GM12878 (cell line): Measurements from ENCODE around the gene PPP5C. TPM values are rescaled to one million over a fixed set of nuclear protein-coding genes. Genes with fewer than 3 reads are reported as not detected.
"Not testable (repeated sequence)": the region's sequence is repeated elsewhere in the genome, so short reads cannot be mapped to it uniquely, and the experiment has no call there.

Experiments used
- ATAC-seq: fragments of 200-7000 bp; cut with Tn5 transposase; 3 replicates; pipeline ENCODE4 v1.9.1; 2020; ENCODE audit warnings: mild to moderate bottlenecking, moderate library complexity
- BruUV-seq: library from RNA; stranded (reverse); fragments of 400-500 nt; replicated peaks from 2 replicates; lab custom pipeline; 2021; lab: Mats Ljungman, UMichigan
- CTCF ChIA-PET: fragments of 300-600 bp; sonication (Branson Sonifier 250); formaldehyde crosslinking; extraction: SDS; loops from one replicate; lab custom pipeline; 2021; ENCODE audit warnings: inconsistent platforms; lab: Yijun Ruan, JAX
- POLR2A ChIA-PET: fragments of 350-600 bp; formaldehyde crosslinking; extraction: SDS; loops from one replicate; lab custom pipeline; 2021; ENCODE audit warnings: inconsistent platforms; lab: Charles Lee
- RAD21 ChIA-PET: fragments of 300-600 bp; sonication (Branson Sonifier 250); formaldehyde crosslinking; loops from one replicate; lab custom pipeline; 2023; ENCODE audit warnings: antibody characterized with exemption; ENCODE audit not compliant: unreplicated experiment; lab: Charles Lee
- SMC1A ChIA-PET: fragments of 300-600 bp; sonication (Branson Sonifier 250); formaldehyde crosslinking; loops from one replicate; lab custom pipeline; 2023; ENCODE audit not compliant: unreplicated experiment, uncharacterized antibody; lab: Charles Lee
- DNase-seq: peaks from one replicate; pipeline ENCODE4 v3.0.0-alpha.2; 2011; ENCODE audit warnings: low read depth, low spot score
- FAIRE-seq: peaks from 3 replicates; lab custom pipeline; 2011; peaks lifted over from hg19 to GRCh38; lab: Jason Lieb, UNC
- H2AFZ ChIP-seq: 2 replicates; pipeline ENCODE4 v1.6.0; 2011; ENCODE audit warnings: low read depth, low read length, control low read depth; ENCODE audit not compliant: control insufficient read depth
- H3K27ac ChIP-seq: 2 replicates; pipeline ENCODE4 v1.5.1; 2011; ENCODE audit warnings: control low read depth; ENCODE audit not compliant: control insufficient read depth, insufficient read depth
- H3K27me3 ChIP-seq, 2 experiments: replicated peaks in 1 of 2; 2 replicates each; pipeline versions ENCODE4 v1.6.0 to v1.6.1; 2011; ENCODE audit warnings: low read length in 1 of 2; ENCODE audit not compliant: control insufficient read depth in 2 of 2, insufficient read depth in 2 of 2
- H3K36me3 ChIP-seq, 2 experiments: 2 replicates each; pipeline ENCODE4 v1.5.1; 2011; ENCODE audit warnings: low read length in 1 of 2; ENCODE audit not compliant: control insufficient read depth in 2 of 2, insufficient read depth in 2 of 2
- H3K4me1 ChIP-seq: 2 replicates; pipeline ENCODE4 v1.6.1; 2011; ENCODE audit warnings: mild to moderate bottlenecking, low read length, moderate library complexity, mixed read lengths; ENCODE audit not compliant: control insufficient read depth, insufficient read depth
- H3K4me2 ChIP-seq: 2 replicates; pipeline ENCODE4 v1.6.0; 2011; ENCODE audit warnings: control low read depth; ENCODE audit not compliant: control insufficient read depth, insufficient read depth
- H3K4me3 ChIP-seq: fragments of 200-600 bp; sonication (generic); 2 replicates; pipeline ENCODE4 v1.5.1; 2016
- H3K79me2 ChIP-seq: 2 replicates; pipeline ENCODE4 v1.6.0; 2011; ENCODE audit warnings: low read length; ENCODE audit not compliant: control insufficient read depth, insufficient read depth
- H3K9ac ChIP-seq: 2 replicates; pipeline ENCODE4 v1.8.0; 2011; ENCODE audit warnings: low read length, control low read depth, mixed read lengths; ENCODE audit not compliant: control insufficient read depth, insufficient read depth
- H3K9me3 ChIP-seq: replicated peaks from 3 replicates; pipeline ENCODE4 v1.5.1; 2011; ENCODE audit warnings: mild to moderate bottlenecking, low read length; ENCODE audit not compliant: control insufficient read depth, insufficient read depth
- H4K20me1 ChIP-seq: 2 replicates; pipeline ENCODE4 v1.6.0; 2011; ENCODE audit not compliant: control insufficient read depth, insufficient read depth
- BMI1 ChIP-seq: fragments of 450-650 bp; IDR thresholded peaks from 2 replicates; pipeline ENCODE4 v1.6.1; 2016; ENCODE audit warnings: mild to moderate bottlenecking, moderate library complexity, borderline replicate concordance
- HCFC1 ChIP-seq: fragments of 150-350 bp; IDR thresholded peaks from 2 replicates; pipeline ENCODE4 v1.6.1; 2014; ENCODE audit warnings: low read length
- NFYB ChIP-seq: IDR thresholded peaks from 2 replicates; pipeline ENCODE4 v1.6.1; 2011; ENCODE audit warnings: low read depth, mild to moderate bottlenecking, low read length, improper control_type of control experiment, moderate library complexity; ENCODE audit not compliant: insufficient read depth
- RBBP5 ChIP-seq: fragments of 200-600 bp; sonication (generic); conservative IDR thresholded peaks from 2 replicates; pipeline ENCODE4 v1.6.1; 2016
- RELB ChIP-seq: fragments of 450-650 bp; IDR thresholded peaks from 2 replicates; pipeline ENCODE4 v1.6.1; 2017; ENCODE audit warnings: low read depth, mild to moderate bottlenecking, moderate library complexity
- USF2 ChIP-seq: IDR thresholded peaks from 2 replicates; pipeline ENCODE4 v1.6.1; 2011; ENCODE audit warnings: low read depth, low read length, improper control_type of control experiment, borderline replicate concordance
- WGBS: methylation state at CpG from one replicate; pipeline ENCODE4 v1.1.6; 2016; ENCODE audit warnings: low lambda C conversion rate; ENCODE audit not compliant: insufficient replicate concordance, insufficient coverage; ENCODE audit errors: missing lambda C conversion rate; 5-methylcytosine and 5-hydroxymethylcytosine counted together
- in situ Hi-C: fragments of 300-500 bp; cut with MboI; formaldehyde crosslinking; loops from 9 replicates; pipeline ENCODE4 v1.14.3; 2018; ENCODE audit warnings: mixed read lengths
- intact Hi-C: fragments of 100-400 bp; cut with micrococcal nuclease; formaldehyde crosslinking; loops from one replicate; pipeline ENCODE4 v1.14.2; 2022; ENCODE audit not compliant: unreplicated experiment
- polyA plus RNA-seq, 11 experiments: library from polyadenylated mRNA; depleted of rRNA in 4 of 11; unstranded in 6 of 11; stranded (reverse) in 5 of 11; fragments of >200 nt; fragmentation: Nextera tagmentation in 4 of 11; fragmentation: Illumina TruSeq in 1 of 11; extraction: Ambion mirVana in 4 of 11; extraction: Trizol in 1 of 11; gene quantifications; 1 replicate in 1 of 11; 2 replicates in 10 of 11; pipeline versions ENCODE4 v1.2.1 to v1.2.3, GENCODE V29; 2011 to 2016; ENCODE audit warnings: inconsistent platforms in 2 of 11, missing spikeins in 2 of 11, low read depth in 1 of 11
- total RNA-seq, 4 experiments: library from RNA; depleted of rRNA in 3 of 4; stranded (reverse); fragments of >200 nt in 3 of 4; fragmentation: Illumina TruSeq in 1 of 4; extraction: Trizol in 1 of 4; gene quantifications; 2 replicates each; pipeline versions ENCODE4 v1.2.1 to v1.2.3, GENCODE V29; 2013 to 2021

Gene PPP5C
- total and polyA plus RNA-seq, 10 of the 15 experiments (the other 5 are each of a cell fraction or from before 2014, with no cell fraction given) = 1.1 to 154 (median 94.5) TPM

- no peak for DNase-seq
- in situ Hi-C loops = no loop called here
- ATAC-seq = no peak
- POLR2A ChIA-PET = no interaction called here
- BruUV-seq = no TSS peak
- Histone ChIP-seq H3K4me2 (no peak overlapping the region), H3K79me2 (peaks cover 7% of the 10 kb centered on the region), H3K36me3 (peaks cover 18 to 29% of the 10 kb centered on the region in 2 experiments), H3K9me3 (no peaks in the 10 kb centered on the region), H2AFZ (no peak overlapping the region), H4K20me1 (peaks cover 3% of the 10 kb centered on the region; the same call in 1 of the 2 replicates), H3K27ac (no peak overlapping the region), H3K4me1 (peaks cover 7% of the 10 kb centered on the region), H3K27me3 (no peaks in the 10 kb centered on the region), H3K4me3 (no peak overlapping the region), H3K9ac (no peak overlapping the region)
- intact Hi-C loops = no loop called here
- SMC1A ChIA-PET = interaction anchor here (0.6 kb wide), 1 partner anchor 20 kb away, joined by 4 read pairs; no protein-coding TSS in a partner anchor
- CTCF ChIA-PET = no interaction called here
- WGBS = 90% methylated on average over 21 of the region's 21 CpGs
- RAD21 ChIA-PET = no interaction called here
- TF ChIP-seq RELB (no peak), NFYB (no peak), HCFC1 (no peak), USF2 (no peak), RBBP5 (no peak), BMI1 (no peak)
- no peak for FAIRE-seq
These were observed 27.9 kb downstream of the PPP5C start for GRCh38 chr19:46374536-46375475.

GRCh38 chr19:46375476-46376067 is 28.7 kb downstream of the PPP5C start:
- not testable (repeated sequence) for FAIRE-seq

More at GRCh38 chr19:46375476-46376067, 28.7 kb downstream of the PPP5C start:
- H3K4me2 ChIP-seq, H3K27me3 ChIP-seq, SMC1A ChIA-PET, H4K20me1 ChIP-seq, DNase-seq, intact Hi-C loops, RAD21 ChIA-PET, H3K4me1 ChIP-seq, in situ Hi-C loops, CTCF ChIA-PET, POLR2A ChIA-PET, H3K9ac ChIP-seq, BruUV-seq, H3K9me3 ChIP-seq, ATAC-seq, H3K27ac ChIP-seq, H3K4me3 ChIP-seq, H2AFZ ChIP-seq, H3K79me2 ChIP-seq: not testable (repeated sequence)
- WGBS = 94% methylated on average over 22 of the region's 22 CpGs
- peaks cover 16 to 27% of the 10 kb centered on the region in 2 experiments for H3K36me3 ChIP-seq
